ENCODE results near the gene EIF5A. TPM values are rescaled to one million over a fixed set of nuclear protein-coding genes. Genes with fewer than 3 reads are reported as not detected.

Gene EIF5A
- total RNA-seq, 4 donors from 2014 or later = 135 to 210 (median 144) TPM

DNA sequence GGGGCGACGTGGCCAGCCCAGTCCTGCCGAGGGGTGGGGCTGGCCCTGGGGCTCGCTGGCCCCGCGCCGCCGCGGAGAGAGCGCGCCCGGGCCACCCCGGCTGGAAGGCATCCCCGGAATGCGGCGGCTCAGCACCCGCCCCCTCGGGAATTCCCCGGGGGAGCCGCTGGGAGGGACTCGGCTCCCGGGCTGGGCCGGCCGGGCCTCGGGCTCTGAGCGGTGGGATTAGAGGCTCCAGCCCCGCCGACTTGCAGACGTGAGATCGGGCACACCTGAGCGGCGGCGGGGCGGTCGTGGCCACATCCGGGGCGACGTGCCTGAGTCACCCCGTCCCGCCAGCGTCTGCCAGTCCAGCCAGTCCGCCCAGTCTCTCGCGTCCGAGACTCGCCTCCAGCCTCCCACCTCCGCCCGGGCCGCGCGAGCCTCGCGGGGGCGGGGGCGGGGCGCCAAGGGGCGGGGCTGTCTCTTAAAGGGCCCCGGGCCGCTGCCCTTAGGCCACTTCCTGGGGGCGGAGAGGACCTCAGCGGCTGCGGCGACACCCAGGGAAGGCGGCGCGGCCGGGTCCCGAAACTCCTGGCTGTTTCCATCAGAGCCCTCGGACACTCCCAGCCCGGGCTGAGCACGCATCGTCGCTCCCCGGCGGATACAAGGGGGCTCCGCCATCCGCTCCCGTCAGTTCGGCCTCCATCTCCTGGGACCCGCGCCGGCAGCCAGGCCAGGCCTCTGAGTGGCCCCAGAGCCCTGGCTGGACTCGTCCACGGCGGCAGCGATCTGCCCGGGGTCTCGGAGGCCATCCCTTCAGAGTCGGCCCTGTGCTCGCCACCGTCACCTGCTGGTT, 44.5 kb downstream of the EIF5A start, which contains the start of gene KCTD11:
Gene KCTD11, plus strand, starts transcription at position 498 of the 838 bp plus-strand sequence.
- TF ChIP-seq POLR2A (IDR thresholded peaks at IDR 0.05) (peak in 1 of 2 donors; percentile 82), CTCF (IDR thresholded peaks at IDR 0.05) (peak in 3 of 6 experiments; percentile 30 to 55 (median 39))
- no peaks in the 10 kb centered on the region for H3K9me3 ChIP-seq
- H3K36me3 ChIP-seq = no peaks in the 10 kb centered on the region
- H3K4me1 ChIP-seq = peaks cover 21 to 53% of the 10 kb centered on the region in 2 donors
- WGBS, 2 donors = 0 to 1% methylated on average over 7 to 23 of the region's 91 CpGs
- intact Hi-C loops (cut with DNase I) = loop anchor here (5.0 to 10.0 kb wide), 2 partner anchors 85 to 133 kb away; partner anchors contain the start of genes FGF11, POLR2A, SLC35G6 and TMEM102
- H3K4me3 ChIP-seq (replicated peaks in 1 of 3) = peak within 1 kb of the TSS; percentile 43 to 97 (median 80)
- H3K27me3 ChIP-seq = no peaks in the 10 kb centered on the region
- peak; percentile 93 to 94 for DNase-seq
- H3K27ac ChIP-seq = peak within 1 kb of the TSS; percentile 89 to 100 (median 97)

DNA sequence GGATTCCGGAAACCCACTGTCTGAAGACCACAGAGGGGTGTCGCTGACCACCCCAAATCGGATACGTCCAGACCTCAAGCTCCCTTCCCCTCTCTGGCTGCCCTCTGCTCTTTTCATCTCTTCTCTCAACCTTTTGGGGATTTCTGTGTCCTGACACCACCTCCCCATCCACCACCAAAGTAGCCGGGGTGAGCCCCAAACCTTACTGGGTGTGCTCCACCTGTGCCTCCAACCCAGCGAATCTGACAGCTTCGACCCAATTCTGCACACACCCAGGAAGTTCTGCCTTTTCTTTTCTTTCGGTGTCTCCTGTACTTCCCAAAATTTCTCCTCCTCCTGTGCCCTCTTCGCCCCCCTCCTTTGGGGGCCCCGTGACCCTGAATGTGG, 45.1 kb downstream of the EIF5A start:
- 29 to 32% methylated on average over 9 to 10 of the region's 10 CpGs for WGBS, 2 donors
- intact Hi-C loops (cut with DNase I) = loop anchor here (5.0 to 10.0 kb wide), 2 partner anchors 85 to 132 kb away; partner anchors contain the start of genes FGF11, POLR2A, SLC35G6 and TMEM102
- TF ChIP-seq CTCF (IDR thresholded peaks at IDR 0.05) (peak in 1 of 6 experiments; percentile 46), POLR2A (IDR thresholded peaks at IDR 0.05) (no peak)
- no peak for DNase-seq
- Histone ChIP-seq H3K27ac (peak overlapping the region; percentile 89 to 100 (median 97)), H3K9me3 (no peaks in the 10 kb centered on the region), H3K36me3 (no peaks in the 10 kb centered on the region), H3K27me3 (no peaks in the 10 kb centered on the region), H3K4me1 (peaks cover 21 to 53% of the 10 kb centered on the region in 2 donors), H3K4me3 (replicated peaks in 1 of 3) (peak overlapping the region; percentile 43 to 97 (median 80))

- no peaks in the 10 kb centered on the region for H3K36me3 ChIP-seq
- WGBS, 2 donors = 89 to 94% methylated on average over 34 of the region's 37 CpGs
- DNase-seq = no peak
- no peaks in the 10 kb centered on the region for H3K9me3 ChIP-seq
- peaks cover 21 to 53% of the 10 kb centered on the region in 2 donors for H3K4me1 ChIP-seq
- intact Hi-C loops (cut with DNase I) = loop anchor here (5.0 to 10.0 kb wide), 2 partner anchors 84 to 132 kb away; partner anchors contain the start of genes FGF11, POLR2A, SLC35G6 and TMEM102
- H3K4me3 ChIP-seq (replicated peaks in 1 of 3) = peak overlapping the region in 1 of 3 donors; percentile 80
- no peak for TF ChIP-seq POLR2A (IDR thresholded peaks at IDR 0.05)
- TF ChIP-seq CTCF (IDR thresholded peaks at IDR 0.05) = no peak
- H3K27ac ChIP-seq = peak overlapping the region in 2 of 3 donors; percentile 89 to 97
- no peaks in the 10 kb centered on the region for H3K27me3 ChIP-seq
Observed at GRCh38 chr17:7352910-7353635, 45.6 kb downstream of the EIF5A start.

DNA sequence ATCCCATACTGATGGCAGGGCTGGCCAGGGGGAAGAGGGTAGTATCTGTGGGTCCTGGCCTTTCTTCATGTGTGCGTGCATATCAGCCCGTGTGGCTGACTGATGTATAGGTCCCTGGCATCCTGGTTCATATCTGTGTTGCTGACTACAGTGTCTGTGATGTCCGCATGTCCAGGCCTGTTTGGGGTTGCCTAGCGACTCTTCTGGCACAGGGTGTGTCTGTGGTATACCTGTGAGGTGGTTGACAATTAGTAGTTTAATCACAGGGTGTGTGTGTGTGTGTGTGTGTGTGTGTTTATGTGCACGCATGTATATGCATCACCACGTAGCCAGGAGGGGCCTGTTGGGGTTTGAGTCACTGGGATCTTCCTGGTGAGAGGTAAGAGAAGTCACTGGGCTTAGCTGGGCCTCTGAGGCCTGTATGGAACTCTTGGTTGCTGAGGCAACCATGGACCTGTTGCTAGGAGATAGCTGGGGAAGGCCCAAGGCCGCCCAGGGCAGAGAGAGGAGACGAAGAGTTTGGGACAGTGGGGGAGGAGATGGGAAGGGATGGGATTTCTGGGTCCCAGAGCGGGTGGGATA, 46.9 kb downstream of the EIF5A start:
- WGBS, 2 donors = 85 to 90% methylated on average over 9 of the region's 9 CpGs
- Histone ChIP-seq H3K9me3 (no peaks in the 10 kb centered on the region), H3K27ac (peak overlapping the region in 1 of 3 donors; percentile 31), H3K27me3 (no peaks in the 10 kb centered on the region), H3K4me3 (replicated peaks in 1 of 3) (no peak overlapping the region), H3K4me1 (peaks cover 19 to 47% of the 10 kb centered on the region in 2 donors), H3K36me3 (no peaks in the 10 kb centered on the region)
- intact Hi-C loops (cut with DNase I) = loop anchor here (5.0 to 10.0 kb wide), 2 partner anchors 83 to 130 kb away; partner anchors contain the start of genes FGF11, POLR2A, SLC35G6 and TMEM102
- no peak for DNase-seq
- TF ChIP-seq POLR2A (IDR thresholded peaks at IDR 0.05) (no peak), CTCF (IDR thresholded peaks at IDR 0.05) (no peak)

Measured in thyroid gland (tissue), 4 donors.